ENCODE results near the gene ATP10D.
A peak's percentile ranks its signal among the peaks of the same experiment; 100 is the strongest.
"Not testable (repeated sequence)": the region's sequence is repeated elsewhere in the genome, so short reads cannot be mapped to it uniquely, and the experiment has no call there.

The ATP10D gene

DNA sequence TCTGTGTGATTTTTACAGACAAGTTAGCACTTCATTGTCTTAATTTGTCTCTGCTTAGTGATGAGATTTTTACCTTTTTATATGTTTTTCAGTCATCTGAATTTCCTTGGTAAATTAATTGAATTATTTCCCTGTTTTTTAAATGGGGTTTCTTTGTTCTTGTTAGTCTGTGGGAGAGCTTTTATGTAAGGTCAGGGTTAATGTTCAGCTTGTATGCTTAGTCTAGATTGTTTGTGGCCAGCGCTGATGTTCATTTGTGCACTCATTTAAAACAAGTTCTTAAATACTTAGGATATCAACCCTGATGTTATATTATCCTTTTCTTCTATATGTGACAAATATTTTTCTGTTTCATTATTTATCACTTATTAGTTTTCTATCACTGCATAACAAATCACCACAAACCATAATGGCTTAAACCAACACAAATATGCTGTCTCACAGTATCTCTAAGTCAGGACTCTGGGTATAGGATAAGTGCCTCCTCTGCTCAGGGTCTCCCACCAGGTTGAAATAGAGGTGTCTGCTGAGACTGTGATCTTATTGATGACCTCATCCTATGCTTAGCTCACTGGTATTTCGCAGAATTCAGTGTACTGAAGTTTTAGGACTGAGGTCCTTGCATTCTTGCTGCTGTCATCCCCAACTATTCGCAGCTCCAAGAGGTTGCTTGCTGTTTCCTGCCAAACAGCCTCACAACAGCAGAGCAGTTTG is 53.2 kb downstream of the ATP10D start:
- no peak for DNase-seq

DNA sequence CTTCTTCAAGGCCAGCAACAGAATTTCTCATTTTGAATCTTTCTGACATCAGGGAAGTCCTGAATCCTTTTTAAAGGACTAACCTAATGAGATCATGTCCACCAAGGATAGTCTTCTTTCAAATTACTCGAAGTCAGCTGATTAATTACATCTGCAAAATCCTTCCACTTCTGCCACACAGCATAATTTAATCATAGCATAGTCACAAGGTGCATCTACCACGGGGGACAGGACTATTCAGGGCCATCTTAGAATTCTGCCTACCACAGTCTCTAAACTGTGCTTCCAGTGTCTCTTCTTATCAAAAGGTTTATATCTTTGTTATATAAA is 53.7 kb downstream of the ATP10D start:
- DNase-seq: no peak

DNA sequence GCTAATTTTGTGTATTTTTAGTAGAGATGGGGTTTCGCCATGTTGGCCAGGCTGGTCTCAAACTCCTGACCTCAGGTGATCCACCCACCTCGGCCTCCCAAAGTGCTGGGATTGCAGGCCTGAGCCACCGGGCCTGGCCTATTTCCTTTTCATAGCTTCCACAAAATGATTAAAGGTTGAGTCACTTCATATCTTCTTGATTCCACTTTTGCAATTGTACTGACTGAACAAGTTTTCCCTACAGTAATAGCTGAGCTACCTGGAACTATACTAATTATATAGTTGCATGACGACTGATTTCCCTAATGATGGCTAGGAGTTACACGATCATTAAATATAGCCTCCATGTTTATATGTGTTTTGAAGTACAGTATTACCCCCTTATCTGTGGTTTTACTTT is 57.6 kb downstream of the ATP10D start:
- not testable (repeated sequence) for DNase-seq

DNA sequence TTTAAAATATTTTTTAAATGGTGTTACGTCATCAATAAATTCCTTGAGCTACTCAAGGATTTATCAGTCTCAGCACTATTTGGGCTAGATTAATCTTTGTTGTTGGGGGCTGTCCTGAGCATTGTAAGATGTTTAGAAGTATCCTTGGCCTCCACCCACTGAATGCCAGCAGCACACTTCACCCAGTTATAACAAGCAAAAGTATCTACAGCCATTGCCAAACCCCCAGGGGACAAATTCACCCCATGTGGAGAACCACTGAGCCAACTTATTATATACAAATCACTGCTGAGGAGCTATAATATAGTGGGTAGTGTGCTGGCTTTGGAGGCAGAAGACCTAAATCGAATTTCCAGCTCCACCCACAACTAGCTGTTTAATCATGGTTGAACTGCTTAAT is 58.3 kb downstream of the ATP10D start:
- no peak for DNase-seq

DNA sequence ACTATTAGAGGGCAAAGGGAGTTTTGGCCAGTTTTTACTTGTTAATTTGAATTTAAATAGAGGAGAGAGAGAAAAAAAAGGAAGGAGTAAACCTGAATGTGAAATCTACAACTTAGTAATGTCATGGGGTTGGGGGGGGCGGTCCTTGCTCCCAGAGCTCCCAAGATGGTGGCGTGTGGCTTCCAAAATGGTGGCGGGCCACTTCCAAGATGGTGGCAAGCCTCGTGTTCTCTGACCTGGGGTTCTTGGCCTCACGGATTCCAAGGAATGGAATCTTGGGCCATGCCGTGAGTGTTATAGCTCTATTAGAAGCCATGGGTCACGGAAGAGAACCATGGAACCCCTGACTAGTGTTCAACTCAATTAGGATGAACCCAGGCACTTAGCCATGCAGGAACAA is 65.3 kb downstream of the ATP10D start:
- DNase-seq: not testable (repeated sequence)

DNA sequence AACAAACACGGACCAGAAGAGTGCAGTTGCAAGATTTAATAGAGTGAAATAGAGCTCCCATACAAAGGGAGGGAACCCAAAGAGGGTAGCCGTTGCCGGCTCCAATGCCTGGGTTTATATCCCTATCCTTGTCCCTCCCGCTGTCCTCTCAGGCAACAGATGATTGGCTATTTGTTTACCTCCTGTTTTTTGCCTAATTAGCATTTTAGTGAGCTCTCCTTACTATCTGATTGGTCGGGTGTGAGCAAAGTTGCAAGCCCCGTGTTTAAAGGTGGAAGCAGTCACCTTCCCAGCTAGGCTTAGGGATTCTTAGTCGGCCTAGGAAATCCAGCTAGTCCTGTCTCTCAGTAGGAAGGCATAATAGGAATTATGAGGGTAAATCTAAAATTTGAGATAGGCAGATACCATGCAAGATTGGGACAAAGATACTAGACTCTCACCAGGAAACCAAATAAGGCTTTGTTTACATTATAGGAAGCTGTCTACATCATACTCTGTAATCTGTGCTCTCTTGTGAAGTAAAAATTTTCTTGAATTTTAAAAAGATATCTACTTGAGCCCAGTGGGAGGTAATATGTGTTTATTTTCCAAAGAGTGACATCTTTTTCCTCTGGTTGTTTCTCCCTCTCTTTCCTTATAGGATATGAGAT is 65.9 kb downstream of the ATP10D start:
- no peak for DNase-seq

DNA sequence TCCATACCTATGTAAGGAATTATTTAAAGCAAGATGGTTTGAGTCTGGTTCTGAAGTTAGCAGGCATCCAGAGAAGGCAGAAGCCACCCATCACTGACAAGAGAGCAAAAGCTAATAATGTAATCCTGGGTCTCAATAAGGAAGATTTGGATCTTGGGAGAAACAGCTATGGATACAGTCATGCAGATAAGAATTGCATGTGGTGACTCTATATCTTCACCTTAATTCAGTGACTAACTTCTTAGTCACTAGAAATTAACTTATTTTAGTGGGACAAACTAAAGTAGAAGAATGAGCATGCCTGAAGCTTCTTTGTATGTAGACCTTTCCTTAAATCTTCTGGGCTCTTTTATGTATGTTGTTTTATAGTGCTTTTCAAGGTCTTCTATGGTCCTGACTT is 66.6 kb downstream of the ATP10D start:
- DNase-seq: no peak

GRCh38 chr4:47553329-47554125 is 68.5 kb downstream of the ATP10D start:
- DNase-seq: no peak

GRCh38 chr4:47555920-47556319 is 70.8 kb downstream of the ATP10D start:
- not testable (repeated sequence) for DNase-seq

DNA sequence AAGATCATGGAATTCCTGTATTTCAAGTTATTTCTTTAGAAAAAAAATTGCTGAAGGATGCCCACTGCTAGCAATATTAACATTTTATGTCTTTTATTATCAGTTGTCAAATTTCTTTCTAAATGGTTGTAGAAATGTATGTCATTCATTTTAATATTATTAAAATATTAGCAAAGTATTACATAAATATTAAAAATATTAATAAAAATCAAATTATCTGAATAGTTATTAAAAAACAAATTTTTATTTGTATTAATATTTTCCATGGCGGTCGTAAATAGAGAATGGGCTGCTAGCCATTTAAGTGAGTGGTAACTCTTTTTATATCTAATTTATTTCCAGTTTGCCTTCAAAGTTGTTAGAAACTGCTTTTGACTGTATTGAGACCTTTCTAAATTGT is 72.2 kb downstream of the ATP10D start:
- no peak for DNase-seq

GRCh38 chr4:47560682-47561081 is 75.6 kb downstream of the ATP10D start:
- no peak for DNase-seq

- DNase-seq: no peak
These were observed 76.3 kb downstream of the ATP10D start for GRCh38 chr4:47561331-47561730.

- DNase-seq: peak in 1 of 2 donors; percentile 29
These were observed 77.2 kb downstream of the ATP10D start for GRCh38 chr4:47562297-47562696.

DNA sequence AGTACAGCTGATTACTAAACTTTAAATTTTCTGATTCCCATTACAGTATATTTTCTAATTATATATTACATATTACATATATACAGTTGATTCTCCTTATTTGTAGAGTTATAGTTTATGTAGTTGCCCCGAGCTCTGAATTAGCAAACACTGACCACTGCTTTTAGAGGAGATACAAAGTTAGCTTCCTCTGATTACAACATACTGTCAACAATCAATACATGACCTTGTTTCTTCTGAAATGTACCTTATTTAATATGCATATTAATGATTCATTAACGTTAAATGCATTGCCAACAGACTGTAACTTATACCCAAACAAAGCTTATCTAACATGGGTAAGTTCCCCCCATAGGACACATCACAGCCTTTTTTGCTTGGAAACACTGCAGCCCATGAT is 81.5 kb downstream of the ATP10D start:
- DNase-seq: no peak

DNA sequence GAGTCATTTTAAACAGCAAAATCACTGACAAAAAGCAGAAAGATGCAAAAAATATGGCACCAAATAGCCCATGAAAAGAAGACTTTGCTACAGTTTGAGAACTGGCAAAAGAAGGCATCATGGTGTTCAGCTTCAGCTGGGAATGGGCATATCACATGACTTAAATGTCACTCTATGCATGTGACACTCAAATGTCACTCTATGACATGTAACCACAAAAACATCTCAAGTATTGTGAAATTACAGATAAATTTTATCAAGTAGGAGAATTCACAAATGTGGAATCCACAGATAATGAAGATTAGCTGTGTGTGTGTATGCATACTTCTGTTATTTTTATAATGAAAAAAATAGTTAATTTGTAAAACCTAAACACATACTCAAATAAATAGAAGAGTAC is 81.9 kb downstream of the ATP10D start:
- DNase-seq: no peak

GRCh38 chr4:47567511-47567910 is 82.4 kb downstream of the ATP10D start:
- DNase-seq: no peak

GRCh38 chr4:47570816-47571215 is 85.7 kb downstream of the ATP10D start:
- DNase-seq: no peak

GRCh38 chr4:47572981-47573380 is 87.9 kb downstream of the ATP10D start:
- DNase-seq: no peak

- no peak for DNase-seq
These were observed 92.9 kb downstream of the ATP10D start for GRCh38 chr4:47577779-47578553.

- no peak for DNase-seq
These were observed 94.2 kb downstream of the ATP10D start for GRCh38 chr4:47579235-47579634.

DNA sequence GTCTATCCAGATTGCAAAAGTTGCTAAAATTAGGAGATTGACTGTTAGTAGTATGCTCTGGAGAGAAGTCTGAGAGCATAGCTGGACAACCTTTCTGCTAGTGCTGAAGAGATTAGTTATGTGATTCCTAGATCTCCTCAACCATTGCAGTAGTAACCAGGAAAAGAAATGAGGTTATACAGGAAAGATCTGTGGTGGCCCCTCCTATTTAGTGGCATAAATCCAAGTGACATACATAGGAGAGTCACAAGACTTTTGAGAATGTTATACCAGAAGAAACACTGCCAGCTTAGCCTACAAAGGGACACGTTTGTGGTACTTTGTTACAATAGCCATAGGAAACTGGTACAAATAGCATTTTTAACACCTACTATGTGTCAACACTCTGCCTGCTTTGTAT is 105.2 kb downstream of the ATP10D start:
- DNase-seq: no peak

GRCh38 chr4:47597696-47598095 is 112.6 kb downstream of the ATP10D start:
- DNase-seq: no peak

GRCh38 chr4:47598320-47598719 is 113.2 kb downstream of the ATP10D start:
- no peak for DNase-seq

Data from CD4-positive, alpha-beta T cell treated with Interleukin-4 for 1 hour (primary cell).